Kasumi-1 (cell line): Measurements from ENCODE around the gene CBR4.
A peak's percentile ranks its signal among the peaks of the same experiment; 100 is the strongest.
"Not testable (repeated sequence)": the region's sequence is repeated elsewhere in the genome, so short reads cannot be mapped to it uniquely, and the experiment has no call there.

Source experiments
- DNase-seq, 2 experiments: peaks; one replicate each; lab custom pipeline; 2025; lab: John Stamatoyannopoulos, UW

The CBR4 gene

GRCh38 chr4:168993714-168994510, 16.1 kb downstream of the CBR4 start:
- no peak for DNase-seq

GRCh38 chr4:168992952-168993482, 17.0 kb downstream of the CBR4 start:
- DNase-seq = not testable (repeated sequence)

GRCh38 chr4:168981942-168982341, 28.1 kb downstream of the CBR4 start:
- DNase-seq = no peak

- DNase-seq = no peak
Observed at GRCh38 chr4:168981460-168981859, 28.6 kb downstream of the CBR4 start.

- DNase-seq = no peak
Observed at GRCh38 chr4:168979338-168979737, 30.7 kb downstream of the CBR4 start.

GRCh38 chr4:168978001-168978700, 31.9 kb downstream of the CBR4 start:
- no peak for DNase-seq

- no peak for DNase-seq
Observed at GRCh38 chr4:168972596-168972995, 37.5 kb downstream of the CBR4 start.

- DNase-seq = no peak
Observed at GRCh38 chr4:168960716-168961115, 49.3 kb downstream of the CBR4 start.

GRCh38 chr4:168955674-168956073, 54.4 kb downstream of the CBR4 start:
- DNase-seq = no peak

GRCh38 chr4:168952821-168953246, 57.2 kb downstream of the CBR4 start:
- DNase-seq = not testable (repeated sequence)

GRCh38 chr4:168945291-168945690, 64.8 kb downstream of the CBR4 start:
- no peak for DNase-seq

- DNase-seq = peak; percentile 7 to 21
Observed at GRCh38 chr4:168942985-168943384, 67.1 kb downstream of the CBR4 start.
